Measurements from ENCODE around the gene TTC14.

DNA sequence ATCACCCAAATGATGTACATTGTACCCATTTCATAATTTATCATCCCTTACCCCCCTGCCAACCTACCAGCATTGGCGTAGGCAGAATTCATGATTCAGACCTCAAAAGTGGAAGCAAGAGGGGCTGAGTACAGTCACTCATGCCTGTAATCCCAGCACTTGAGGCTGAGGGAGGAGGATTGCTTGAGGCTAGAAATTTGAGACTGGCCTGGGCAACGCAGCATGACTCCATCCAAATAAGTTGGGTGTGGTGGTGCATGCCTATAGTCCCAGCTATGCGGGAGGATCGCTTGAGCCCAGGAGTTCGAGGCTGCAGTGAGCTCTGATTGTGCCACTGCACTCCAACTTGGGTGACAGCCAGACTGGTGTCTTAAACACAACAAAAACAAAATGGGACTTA lies 10.4 kb downstream of the TTC14 start:
- TF ChIP-seq YY1 (IDR thresholded peaks at IDR 0.05; ENCODE audit: extremely low read depth, insufficient replicate concordance, low read depth, low read length) (no peak), POLR2AphosphoS5 (IDR thresholded peaks at IDR 0.05; ENCODE audit: low read depth, low read length) (no peak), EZH2 (IDR thresholded peaks at IDR 0.05) (no peak), EZH2phosphoT487 (IDR thresholded peaks at IDR 0.05; ENCODE audit: borderline replicate concordance) (no peak)
- TF ChIP-seq, protein P1, sequence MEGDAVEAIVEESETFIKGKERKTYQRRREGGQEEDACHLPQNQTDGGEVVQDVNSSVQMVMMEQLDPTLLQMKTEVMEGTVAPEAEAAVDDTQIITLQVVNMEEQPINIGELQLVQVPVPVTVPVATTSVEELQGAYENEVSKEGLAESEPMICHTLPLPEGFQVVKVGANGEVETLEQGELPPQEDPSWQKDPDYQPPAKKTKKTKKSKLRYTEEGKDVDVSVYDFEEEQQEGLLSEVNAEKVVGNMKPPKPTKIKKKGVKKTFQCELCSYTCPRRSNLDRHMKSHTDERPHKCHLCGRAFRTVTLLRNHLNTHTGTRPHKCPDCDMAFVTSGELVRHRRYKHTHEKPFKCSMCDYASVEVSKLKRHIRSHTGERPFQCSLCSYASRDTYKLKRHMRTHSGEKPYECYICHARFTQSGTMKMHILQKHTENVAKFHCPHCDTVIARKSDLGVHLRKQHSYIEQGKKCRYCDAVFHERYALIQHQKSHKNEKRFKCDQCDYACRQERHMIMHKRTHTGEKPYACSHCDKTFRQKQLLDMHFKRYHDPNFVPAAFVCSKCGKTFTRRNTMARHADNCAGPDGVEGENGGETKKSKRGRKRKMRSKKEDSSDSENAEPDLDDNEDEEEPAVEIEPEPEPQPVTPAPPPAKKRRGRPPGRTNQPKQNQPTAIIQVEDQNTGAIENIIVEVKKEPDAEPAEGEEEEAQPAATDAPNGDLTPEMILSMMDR (IDR thresholded peaks at IDR 0.05 in 2 of 3, conservative IDR thresholded peaks at IDR 0.05 in 1 of 3; ENCODE audit: borderline replicate concordance in 1 of 3, insufficient read depth in 1 of 3, low read depth in 2 of 3, low read length in 2 of 3) = no peak
- TF ChIP-seq, protein P2, sequence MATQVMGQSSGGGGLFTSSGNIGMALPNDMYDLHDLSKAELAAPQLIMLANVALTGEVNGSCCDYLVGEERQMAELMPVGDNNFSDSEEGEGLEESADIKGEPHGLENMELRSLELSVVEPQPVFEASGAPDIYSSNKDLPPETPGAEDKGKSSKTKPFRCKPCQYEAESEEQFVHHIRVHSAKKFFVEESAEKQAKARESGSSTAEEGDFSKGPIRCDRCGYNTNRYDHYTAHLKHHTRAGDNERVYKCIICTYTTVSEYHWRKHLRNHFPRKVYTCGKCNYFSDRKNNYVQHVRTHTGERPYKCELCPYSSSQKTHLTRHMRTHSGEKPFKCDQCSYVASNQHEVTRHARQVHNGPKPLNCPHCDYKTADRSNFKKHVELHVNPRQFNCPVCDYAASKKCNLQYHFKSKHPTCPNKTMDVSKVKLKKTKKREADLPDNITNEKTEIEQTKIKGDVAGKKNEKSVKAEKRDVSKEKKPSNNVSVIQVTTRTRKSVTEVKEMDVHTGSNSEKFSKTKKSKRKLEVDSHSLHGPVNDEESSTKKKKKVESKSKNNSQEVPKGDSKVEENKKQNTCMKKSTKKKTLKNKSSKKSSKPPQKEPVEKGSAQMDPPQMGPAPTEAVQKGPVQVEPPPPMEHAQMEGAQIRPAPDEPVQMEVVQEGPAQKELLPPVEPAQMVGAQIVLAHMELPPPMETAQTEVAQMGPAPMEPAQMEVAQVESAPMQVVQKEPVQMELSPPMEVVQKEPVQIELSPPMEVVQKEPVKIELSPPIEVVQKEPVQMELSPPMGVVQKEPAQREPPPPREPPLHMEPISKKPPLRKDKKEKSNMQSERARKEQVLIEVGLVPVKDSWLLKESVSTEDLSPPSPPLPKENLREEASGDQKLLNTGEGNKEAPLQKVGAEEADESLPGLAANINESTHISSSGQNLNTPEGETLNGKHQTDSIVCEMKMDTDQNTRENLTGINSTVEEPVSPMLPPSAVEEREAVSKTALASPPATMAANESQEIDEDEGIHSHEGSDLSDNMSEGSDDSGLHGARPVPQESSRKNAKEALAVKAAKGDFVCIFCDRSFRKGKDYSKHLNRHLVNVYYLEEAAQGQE (IDR thresholded peaks at IDR 0.05; ENCODE audit: low read depth) = no peak
